K562 (cell line): ENCODE data around the gene CENPP.

Experiments used
- ELF1 ChIP-seq: fragments of 200-800 bp; sonication (Bioruptor generic); IDR thresholded peaks from 2 replicates; pipeline ENCODE4 v1.6.1; 2016; ENCODE audit warnings: missing genetic modification characterization, missing compliant biosample characterization
- FOSL1 ChIP-seq: fragments of 200-800 bp; sonication (Bioruptor generic); conservative IDR thresholded peaks from 2 replicates; pipeline ENCODE4 v1.6.1; 2016; ENCODE audit warnings: missing genetic modification characterization, missing compliant biosample characterization
- ZBTB8A ChIP-seq: fragments of 450-650 bp; IDR thresholded peaks from 2 replicates; pipeline ENCODE4 v1.6.1; 2018; ENCODE audit warnings: mild to moderate bottlenecking, moderate library complexity; ENCODE audit not compliant: partially characterized antibody
- ZC3H11A ChIP-seq: IDR thresholded peaks from 2 replicates; pipeline ENCODE4 v1.6.1; 2012; ENCODE audit warnings: low read depth, low read length, improper control_type of control experiment
- ZNF253 ChIP-seq: fragments of 250-450 bp; sonication (Bioruptor Pico); conservative IDR thresholded peaks from 2 replicates; pipeline ENCODE4 v1.6.1; 2021; ENCODE audit warnings: mild to moderate bottlenecking
- ZNF778 ChIP-seq: fragments of 450-650 bp; formaldehyde crosslinking; IDR thresholded peaks from 2 replicates; pipeline ENCODE4 v1.4.0; 2020; ENCODE audit warnings: mild to moderate bottlenecking, moderate library complexity
- TF ChIP-seq, protein P1 (sequence below): sonication (generic); formaldehyde crosslinking; IDR thresholded peaks from 2 replicates; pipeline ENCODE4 v1.8.1; 2023; ENCODE audit warnings: mild to moderate bottlenecking, missing genetic modification reagents
- TF ChIP-seq, protein P2 (sequence below): fragments of 250-450 bp; sonication (Bioruptor Pico); IDR thresholded peaks from 2 replicates; pipeline ENCODE4 v1.9.0; 2021; ENCODE audit warnings: mild to moderate bottlenecking, inconsistent platforms
- TF ChIP-seq, protein P3 (sequence below): sonication (generic); formaldehyde crosslinking; IDR thresholded peaks from 2 replicates; pipeline ENCODE4 v1.8.1; 2023; ENCODE audit warnings: mild to moderate bottlenecking, missing genetic modification reagents
- TF ChIP-seq, protein P4 (sequence below), 2 experiments: fragments of 450-650 bp; IDR thresholded peaks; 2 replicates each; pipeline ENCODE4 v1.6.1; 2018; ENCODE audit warnings: mild to moderate bottlenecking in 2 of 2, low read depth in 1 of 2; ENCODE audit not compliant: partially characterized antibody in 2 of 2

GRCh38 chr9:92665836-92666235 lies 340.1 kb downstream of the CENPP start:
- no peak for TF ChIP-seq ZC3H11A
- TF ChIP-seq ZNF778 = no peak
- TF ChIP-seq, protein P1, sequence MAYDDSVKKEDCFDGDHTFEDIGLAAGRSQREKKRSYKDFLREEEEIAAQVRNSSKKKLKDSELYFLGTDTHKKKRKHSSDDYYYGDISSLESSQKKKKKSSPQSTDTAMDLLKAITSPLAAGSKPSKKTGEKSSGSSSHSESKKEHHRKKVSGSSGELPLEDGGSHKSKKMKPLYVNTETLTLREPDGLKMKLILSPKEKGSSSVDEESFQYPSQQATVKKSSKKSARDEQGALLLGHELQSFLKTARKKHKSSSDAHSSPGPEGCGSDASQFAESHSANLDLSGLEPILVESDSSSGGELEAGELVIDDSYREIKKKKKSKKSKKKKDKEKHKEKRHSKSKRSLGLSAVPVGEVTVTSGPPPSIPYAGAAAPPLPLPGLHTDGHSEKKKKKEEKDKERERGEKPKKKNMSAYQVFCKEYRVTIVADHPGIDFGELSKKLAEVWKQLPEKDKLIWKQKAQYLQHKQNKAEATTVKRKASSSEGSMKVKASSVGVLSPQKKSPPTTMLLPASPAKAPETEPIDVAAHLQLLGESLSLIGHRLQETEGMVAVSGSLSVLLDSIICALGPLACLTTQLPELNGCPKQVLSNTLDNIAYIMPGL = no peak
- TF ChIP-seq ELF1 (tag) = no peak
- no peak for TF ChIP-seq ZNF253
- TF ChIP-seq, protein P2, sequence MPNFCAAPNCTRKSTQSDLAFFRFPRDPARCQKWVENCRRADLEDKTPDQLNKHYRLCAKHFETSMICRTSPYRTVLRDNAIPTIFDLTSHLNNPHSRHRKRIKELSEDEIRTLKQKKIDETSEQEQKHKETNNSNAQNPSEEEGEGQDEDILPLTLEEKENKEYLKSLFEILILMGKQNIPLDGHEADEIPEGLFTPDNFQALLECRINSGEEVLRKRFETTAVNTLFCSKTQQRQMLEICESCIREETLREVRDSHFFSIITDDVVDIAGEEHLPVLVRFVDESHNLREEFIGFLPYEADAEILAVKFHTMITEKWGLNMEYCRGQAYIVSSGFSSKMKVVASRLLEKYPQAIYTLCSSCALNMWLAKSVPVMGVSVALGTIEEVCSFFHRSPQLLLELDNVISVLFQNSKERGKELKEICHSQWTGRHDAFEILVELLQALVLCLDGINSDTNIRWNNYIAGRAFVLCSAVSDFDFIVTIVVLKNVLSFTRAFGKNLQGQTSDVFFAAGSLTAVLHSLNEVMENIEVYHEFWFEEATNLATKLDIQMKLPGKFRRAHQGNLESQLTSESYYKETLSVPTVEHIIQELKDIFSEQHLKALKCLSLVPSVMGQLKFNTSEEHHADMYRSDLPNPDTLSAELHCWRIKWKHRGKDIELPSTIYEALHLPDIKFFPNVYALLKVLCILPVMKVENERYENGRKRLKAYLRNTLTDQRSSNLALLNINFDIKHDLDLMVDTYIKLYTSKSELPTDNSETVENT (CRISPR knock-in tag) = no peak
- TF ChIP-seq, protein P3, sequence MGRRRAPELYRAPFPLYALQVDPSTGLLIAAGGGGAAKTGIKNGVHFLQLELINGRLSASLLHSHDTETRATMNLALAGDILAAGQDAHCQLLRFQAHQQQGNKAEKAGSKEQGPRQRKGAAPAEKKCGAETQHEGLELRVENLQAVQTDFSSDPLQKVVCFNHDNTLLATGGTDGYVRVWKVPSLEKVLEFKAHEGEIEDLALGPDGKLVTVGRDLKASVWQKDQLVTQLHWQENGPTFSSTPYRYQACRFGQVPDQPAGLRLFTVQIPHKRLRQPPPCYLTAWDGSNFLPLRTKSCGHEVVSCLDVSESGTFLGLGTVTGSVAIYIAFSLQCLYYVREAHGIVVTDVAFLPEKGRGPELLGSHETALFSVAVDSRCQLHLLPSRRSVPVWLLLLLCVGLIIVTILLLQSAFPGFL (CRISPR knock-in tag) = no peak
- TF ChIP-seq, protein P4, sequence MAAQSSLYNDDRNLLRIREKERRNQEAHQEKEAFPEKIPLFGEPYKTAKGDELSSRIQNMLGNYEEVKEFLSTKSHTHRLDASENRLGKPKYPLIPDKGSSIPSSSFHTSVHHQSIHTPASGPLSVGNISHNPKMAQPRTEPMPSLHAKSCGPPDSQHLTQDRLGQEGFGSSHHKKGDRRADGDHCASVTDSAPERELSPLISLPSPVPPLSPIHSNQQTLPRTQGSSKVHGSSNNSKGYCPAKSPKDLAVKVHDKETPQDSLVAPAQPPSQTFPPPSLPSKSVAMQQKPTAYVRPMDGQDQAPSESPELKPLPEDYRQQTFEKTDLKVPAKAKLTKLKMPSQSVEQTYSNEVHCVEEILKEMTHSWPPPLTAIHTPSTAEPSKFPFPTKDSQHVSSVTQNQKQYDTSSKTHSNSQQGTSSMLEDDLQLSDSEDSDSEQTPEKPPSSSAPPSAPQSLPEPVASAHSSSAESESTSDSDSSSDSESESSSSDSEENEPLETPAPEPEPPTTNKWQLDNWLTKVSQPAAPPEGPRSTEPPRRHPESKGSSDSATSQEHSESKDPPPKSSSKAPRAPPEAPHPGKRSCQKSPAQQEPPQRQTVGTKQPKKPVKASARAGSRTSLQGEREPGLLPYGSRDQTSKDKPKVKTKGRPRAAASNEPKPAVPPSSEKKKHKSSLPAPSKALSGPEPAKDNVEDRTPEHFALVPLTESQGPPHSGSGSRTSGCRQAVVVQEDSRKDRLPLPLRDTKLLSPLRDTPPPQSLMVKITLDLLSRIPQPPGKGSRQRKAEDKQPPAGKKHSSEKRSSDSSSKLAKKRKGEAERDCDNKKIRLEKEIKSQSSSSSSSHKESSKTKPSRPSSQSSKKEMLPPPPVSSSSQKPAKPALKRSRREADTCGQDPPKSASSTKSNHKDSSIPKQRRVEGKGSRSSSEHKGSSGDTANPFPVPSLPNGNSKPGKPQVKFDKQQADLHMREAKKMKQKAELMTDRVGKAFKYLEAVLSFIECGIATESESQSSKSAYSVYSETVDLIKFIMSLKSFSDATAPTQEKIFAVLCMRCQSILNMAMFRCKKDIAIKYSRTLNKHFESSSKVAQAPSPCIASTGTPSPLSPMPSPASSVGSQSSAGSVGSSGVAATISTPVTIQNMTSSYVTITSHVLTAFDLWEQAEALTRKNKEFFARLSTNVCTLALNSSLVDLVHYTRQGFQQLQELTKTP (IDR thresholded peaks at IDR 0.05; ENCODE audit: low read depth in 1 of 2, partially characterized antibody in 2 of 2) = no peak
- no peak for TF ChIP-seq FOSL1 (tag)
- TF ChIP-seq ZBTB8A = no peak
